ENCODE results near the gene LRRC72. TPM values are rescaled to one million over a fixed set of nuclear protein-coding genes. Genes with fewer than 3 reads are reported as not detected.

The LRRC72 gene
- total RNA-seq, 1 donor from 2014 or later, result not detected

DNA sequence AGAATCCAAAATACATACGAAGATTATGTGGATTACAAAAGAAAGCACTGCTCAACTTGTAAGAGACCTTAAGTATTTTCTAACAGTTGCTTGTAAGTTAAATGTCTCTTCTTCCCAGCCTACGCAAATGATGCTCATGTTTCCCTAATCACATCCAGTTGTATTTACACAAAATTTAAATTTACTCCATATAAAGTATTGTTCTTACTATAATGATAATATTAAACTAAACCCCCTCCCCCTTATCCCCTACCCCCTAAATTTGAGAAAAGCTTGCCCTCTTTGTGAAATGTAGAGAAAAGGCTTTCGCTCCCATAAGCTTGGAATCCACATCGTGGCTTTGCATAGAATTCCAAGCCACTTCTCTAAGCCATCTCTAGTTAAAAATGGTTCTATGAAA lies 89.5 kb downstream of the LRRC72 start:
- peaks cover 2% of the 10 kb centered on the region for H3K36me3 ChIP-seq (ENCODE audit: control insufficient read depth, insufficient read depth, low read length)
- H3K4me3 ChIP-seq (ENCODE audit: low read depth, low read length), result no peak overlapping the region
- H3K27me3 ChIP-seq (ENCODE audit: control insufficient read depth, insufficient read depth, low read length), result no peaks in the 10 kb centered on the region
- no peak for DNase-seq (ENCODE audit: low read depth)
- TF ChIP-seq CTCF (IDR thresholded peaks at IDR 0.05; ENCODE audit: insufficient read depth, low read length, poor library complexity, severe bottlenecking), result no peak

- peaks cover 2% of the 10 kb centered on the region for H3K36me3 ChIP-seq (ENCODE audit: control insufficient read depth, insufficient read depth, low read length)
- no peak for DNase-seq (ENCODE audit: low read depth)
Observed at GRCh38 chr7:16616542-16616941, 89.9 kb downstream of the LRRC72 start.

DNA sequence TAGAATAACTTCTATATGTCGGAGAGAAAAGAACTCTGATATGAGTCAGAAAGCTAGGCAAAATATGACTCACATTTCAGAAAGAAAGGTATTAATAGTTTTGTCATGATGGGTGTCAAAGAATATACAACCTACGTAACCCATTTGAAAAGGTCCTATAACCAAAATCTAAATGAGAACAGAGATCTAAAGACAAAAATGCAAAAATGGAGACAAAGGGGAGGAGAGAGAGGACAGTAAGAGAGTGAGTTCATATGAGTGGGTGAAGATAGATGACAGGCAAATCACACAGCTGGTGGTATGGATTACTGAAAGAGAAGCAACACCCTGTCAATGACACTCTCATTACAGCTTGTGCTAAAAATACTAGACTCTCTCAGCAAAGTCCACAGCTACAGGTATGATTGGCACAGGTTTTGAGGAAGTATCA lies 93.4 kb downstream of the LRRC72 start:
- TF ChIP-seq CTCF (IDR thresholded peaks at IDR 0.05; ENCODE audit: insufficient read depth, low read length, poor library complexity, severe bottlenecking), result no peak
- H3K4me3 ChIP-seq (ENCODE audit: low read depth, low read length), result no peak overlapping the region
- peaks cover 2% of the 10 kb centered on the region for H3K36me3 ChIP-seq (ENCODE audit: control insufficient read depth, insufficient read depth, low read length)
- no peaks in the 10 kb centered on the region for H3K27me3 ChIP-seq (ENCODE audit: control insufficient read depth, insufficient read depth, low read length)
- no peak for DNase-seq (ENCODE audit: low read depth)

More at GRCh38 chr7:16616542-16616941, 89.9 kb downstream of the LRRC72 start:
- no peak for TF ChIP-seq CTCF (IDR thresholded peaks at IDR 0.05; ENCODE audit: insufficient read depth, low read length, poor library complexity, severe bottlenecking)
- no peak overlapping the region for H3K4me3 ChIP-seq (ENCODE audit: low read depth, low read length)
- H3K27me3 ChIP-seq (ENCODE audit: control insufficient read depth, insufficient read depth, low read length), result no peaks in the 10 kb centered on the region

DNA sequence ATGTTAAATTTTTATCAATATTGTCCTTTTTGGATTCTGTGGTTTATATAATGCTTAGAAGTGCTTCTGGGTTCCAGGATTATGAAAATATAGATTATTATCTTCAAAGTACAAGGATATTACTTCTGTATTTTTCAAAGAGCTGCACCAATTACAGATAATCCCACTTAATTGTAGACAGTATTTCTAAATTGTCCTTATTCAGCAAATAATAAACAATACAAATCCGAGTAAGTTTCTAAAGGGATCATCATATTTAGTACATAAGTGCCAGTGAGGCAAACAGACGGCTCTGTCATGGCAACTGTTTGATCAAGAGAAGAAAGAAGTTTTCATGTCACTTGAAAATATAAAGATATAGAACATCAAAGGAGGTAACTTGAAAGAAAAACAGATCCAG lies 99.8 kb downstream of the LRRC72 start:
- Histone ChIP-seq H3K4me3 (ENCODE audit: low read depth, low read length) (no peak overlapping the region), H3K27me3 (ENCODE audit: control insufficient read depth, insufficient read depth, low read length) (no peaks in the 10 kb centered on the region), H3K36me3 (ENCODE audit: control insufficient read depth, insufficient read depth, low read length) (no peaks in the 10 kb centered on the region)
- TF ChIP-seq CTCF (IDR thresholded peaks at IDR 0.05; ENCODE audit: insufficient read depth, low read length, poor library complexity, severe bottlenecking), result no peak
- no peak for DNase-seq (ENCODE audit: low read depth)

DNA sequence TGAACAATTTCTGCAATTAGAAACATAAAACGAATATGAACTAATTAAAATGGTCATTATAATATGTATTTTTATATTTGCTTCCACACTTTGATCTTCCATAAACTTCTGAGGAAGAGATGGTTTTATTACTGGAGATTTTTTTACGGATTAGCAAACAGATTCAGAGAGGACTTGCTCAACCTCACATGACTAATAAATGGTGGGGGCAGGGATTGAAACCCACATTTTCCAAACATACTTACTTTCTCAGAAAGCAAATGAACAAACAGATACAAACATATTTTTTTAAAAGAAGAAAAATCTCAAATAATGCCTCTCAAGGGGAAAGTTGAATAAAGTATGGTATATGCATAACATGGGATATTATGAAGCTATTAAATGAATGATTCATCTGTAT lies 100.6 kb downstream of the LRRC72 start:
- no peaks in the 10 kb centered on the region for H3K27me3 ChIP-seq (ENCODE audit: control insufficient read depth, insufficient read depth, low read length)
- H3K4me3 ChIP-seq (ENCODE audit: low read depth, low read length), result no peak overlapping the region
- TF ChIP-seq CTCF (IDR thresholded peaks at IDR 0.05; ENCODE audit: insufficient read depth, low read length, poor library complexity, severe bottlenecking), result no peak
- no peak for DNase-seq (ENCODE audit: low read depth)
- no peaks in the 10 kb centered on the region for H3K36me3 ChIP-seq (ENCODE audit: control insufficient read depth, insufficient read depth, low read length)

GRCh38 chr7:16630654-16631053 lies 104.0 kb downstream of the LRRC72 start:
- DNase-seq (ENCODE audit: low read depth), result no peak
- no peak overlapping the region for H3K4me3 ChIP-seq (ENCODE audit: low read depth, low read length)
- H3K36me3 ChIP-seq (ENCODE audit: control insufficient read depth, insufficient read depth, low read length), result no peaks in the 10 kb centered on the region
- H3K27me3 ChIP-seq (ENCODE audit: control insufficient read depth, insufficient read depth, low read length), result no peaks in the 10 kb centered on the region
- no peak for TF ChIP-seq CTCF (IDR thresholded peaks at IDR 0.05; ENCODE audit: insufficient read depth, low read length, poor library complexity, severe bottlenecking)
